Astrocyte (in vitro differentiated cells and primary cell): ENCODE data around the gene GMDS. TPM values are rescaled to one million over a fixed set of nuclear protein-coding genes. Genes with fewer than 3 reads are reported as not detected.

ENCODE experiments used
- DNase-seq: peaks from one replicate; pipeline ENCODE4 v3.0.0-alpha.2; 2010; ENCODE audit warnings: low read depth
- FAIRE-seq: peaks from 2 replicates; lab custom pipeline; 2011; peaks lifted over from hg19 to GRCh38; lab: Jason Lieb, UNC
- H2AFZ ChIP-seq: 2 replicates; pipeline ENCODE4 v1.6.0; 2012; ENCODE audit warnings: low read depth, low read length, inconsistent platforms
- H3K27ac ChIP-seq: 2 replicates; pipeline ENCODE4 v1.5.1; 2011; ENCODE audit warnings: low read depth, low read length, inconsistent platforms
- H3K27me3 ChIP-seq: 2 replicates; pipeline ENCODE4 v1.6.0; 2011; ENCODE audit warnings: low read length, inconsistent platforms; ENCODE audit not compliant: insufficient read depth
- H3K36me3 ChIP-seq: 2 replicates; pipeline ENCODE4 v1.5.1; 2011; ENCODE audit warnings: low read length, inconsistent platforms; ENCODE audit not compliant: insufficient read depth
- H3K4me1 ChIP-seq: 2 replicates; pipeline ENCODE4 v1.5.1; 2011; ENCODE audit warnings: low read length, inconsistent platforms; ENCODE audit not compliant: insufficient read depth
- H3K4me2 ChIP-seq: 2 replicates; pipeline ENCODE4 v1.6.0; 2012; ENCODE audit warnings: low read length, inconsistent platforms
- H3K4me3 ChIP-seq: 2 replicates; pipeline ENCODE4 v1.5.1; 2011; ENCODE audit warnings: low read depth, mild to moderate bottlenecking, low read length, inconsistent platforms; ENCODE audit not compliant: insufficient read depth
- H3K79me2 ChIP-seq: 2 replicates; pipeline ENCODE4 v1.6.0; 2012; ENCODE audit warnings: mild to moderate bottlenecking, low read length, inconsistent platforms; ENCODE audit not compliant: insufficient read depth
- H3K9ac ChIP-seq: 2 replicates; pipeline ENCODE4 v1.6.0; 2012; ENCODE audit warnings: mild to moderate bottlenecking, low read length, inconsistent platforms
- H3K9me3 ChIP-seq: 2 replicates; pipeline ENCODE4 v1.5.1; 2012; ENCODE audit warnings: low read depth, mild to moderate bottlenecking, low read length, inconsistent platforms; ENCODE audit not compliant: insufficient read depth
- H4K20me1 ChIP-seq: 2 replicates; pipeline ENCODE4 v1.6.0; 2012; ENCODE audit warnings: low read length, inconsistent platforms; ENCODE audit not compliant: insufficient read depth
- H3K27ac Mint-ChIP-seq: one replicate; pipeline ENCODE4 v1.8.0; 2021; ENCODE audit warnings: mild to moderate bottlenecking, mixed read lengths; ENCODE audit not compliant: unreplicated experiment
- H3K27me3 Mint-ChIP-seq: one replicate; pipeline ENCODE4 v1.8.0; 2021; ENCODE audit warnings: low read depth, mixed read lengths; ENCODE audit not compliant: unreplicated experiment
- H3K36me3 Mint-ChIP-seq: one replicate; pipeline ENCODE4 v1.8.0; 2021; ENCODE audit warnings: low read depth, mixed read lengths; ENCODE audit not compliant: unreplicated experiment
- H3K4me1 Mint-ChIP-seq: one replicate; pipeline ENCODE4 v1.8.0; 2021; ENCODE audit warnings: low read depth, mixed read lengths; ENCODE audit not compliant: unreplicated experiment
- H3K4me3 Mint-ChIP-seq: one replicate; pipeline ENCODE4 v1.8.0; 2021; ENCODE audit warnings: mild to moderate bottlenecking, moderate library complexity, mixed read lengths; ENCODE audit not compliant: unreplicated experiment
- H3K9me3 Mint-ChIP-seq: one replicate; pipeline ENCODE4 v1.8.0; 2021; ENCODE audit warnings: mild to moderate bottlenecking, mixed read lengths; ENCODE audit not compliant: unreplicated experiment
- CTCF ChIP-seq: IDR thresholded peaks from 2 replicates; pipeline ENCODE4 v1.5.1; 2011; ENCODE audit warnings: low read depth, mild to moderate bottlenecking, inconsistent platforms, low read length, moderate library complexity; ENCODE audit not compliant: insufficient read depth
- EZH2 ChIP-seq: IDR thresholded peaks from 2 replicates; pipeline ENCODE4 v1.6.1; 2012; ENCODE audit warnings: mild to moderate bottlenecking, low read length, inconsistent platforms; ENCODE audit not compliant: insufficient read depth
- total RNA-seq: library from RNA; stranded (reverse); gene quantifications from 2 replicates; pipeline ENCODE4 v1.2.1, GENCODE V29; 2021

The GMDS gene
- total RNA-seq, 1 donor from 2014 or later, result 9.4 TPM

DNA sequence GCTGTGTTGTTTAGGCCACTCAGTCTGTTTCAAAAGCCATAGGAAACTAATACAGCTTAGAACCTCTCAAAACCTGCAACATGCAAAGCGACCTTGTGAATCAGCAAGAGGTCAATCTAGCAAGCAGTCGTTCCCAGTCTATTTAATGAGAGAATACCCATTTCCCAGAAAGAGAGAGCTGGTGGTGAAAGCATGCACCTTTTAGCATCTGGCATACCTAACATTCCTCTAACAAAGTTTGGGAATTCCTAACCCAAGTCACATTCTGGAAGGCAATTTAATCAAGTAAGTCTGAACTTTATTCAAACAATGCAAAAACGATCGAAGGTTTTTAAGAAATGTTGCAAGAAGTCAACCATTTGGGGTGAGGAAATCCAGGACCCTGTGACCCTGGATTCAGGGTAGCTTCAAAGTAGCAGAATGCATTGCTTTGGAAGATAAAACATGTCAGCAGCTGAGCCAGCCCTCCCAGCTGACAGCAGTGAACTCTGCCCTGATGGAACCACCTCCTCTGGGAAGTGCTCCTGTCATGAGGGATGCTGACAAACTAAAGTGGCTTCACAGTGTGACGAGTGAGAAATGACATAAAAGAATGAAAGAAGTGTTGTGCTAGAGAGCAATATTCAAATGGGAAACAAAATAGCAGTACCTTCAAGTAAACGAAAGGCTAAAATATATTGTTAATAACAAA lies 104.8 kb downstream of the GMDS start:
- peaks cover 6% of the 10 kb centered on the region for H4K20me1 ChIP-seq
- Mint-ChIP-seq H3K27ac (no peak overlapping the region), H3K27me3 (no peaks in the 10 kb centered on the region), H3K4me3 (no peak overlapping the region), H3K36me3 (no peaks in the 10 kb centered on the region), H3K4me1 (peaks cover 2% of the 10 kb centered on the region), H3K9me3 (no peaks in the 10 kb centered on the region)
- no peak overlapping the region for H3K9ac ChIP-seq
- TF ChIP-seq CTCF (no peak), EZH2 (no peak)
- H3K36me3 ChIP-seq, result no peaks in the 10 kb centered on the region
- H3K9me3 ChIP-seq, result no peaks in the 10 kb centered on the region
- no peak overlapping the region for H3K27ac ChIP-seq
- H3K4me2 ChIP-seq, result no peak overlapping the region
- FAIRE-seq (no peak), DNase-seq (no peak)
- H3K4me1 ChIP-seq, result no peaks in the 10 kb centered on the region
- H3K4me3 ChIP-seq, result no peak overlapping the region
- H3K27me3 ChIP-seq, result no peaks in the 10 kb centered on the region
- H2AFZ ChIP-seq, result no peak overlapping the region
- H3K79me2 ChIP-seq, result no peaks in the 10 kb centered on the region

DNA sequence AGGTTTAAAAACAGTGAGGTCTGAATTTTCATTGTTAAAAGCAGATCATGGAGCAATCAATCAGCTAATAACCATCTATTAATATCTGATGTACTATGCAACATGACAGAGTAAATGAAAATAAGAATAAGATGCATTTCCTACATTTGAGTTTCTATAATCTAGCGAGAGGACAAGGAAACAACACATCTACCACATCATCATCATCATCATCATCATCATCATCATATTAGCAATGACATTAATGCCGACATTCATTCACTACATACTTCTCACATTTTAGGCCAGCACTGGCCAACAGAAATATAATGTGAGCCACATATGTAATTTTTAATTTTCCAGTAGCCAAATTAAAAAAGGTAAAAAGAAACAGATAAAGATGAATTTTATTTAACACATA lies 110.0 kb downstream of the GMDS start:
- no peak overlapping the region for H2AFZ ChIP-seq
- Mint-ChIP-seq H3K36me3 (no peaks in the 10 kb centered on the region), H3K4me3 (no peak overlapping the region), H3K4me1 (no peaks in the 10 kb centered on the region), H3K27ac (no peak overlapping the region), H3K9me3 (no peaks in the 10 kb centered on the region), H3K27me3 (no peaks in the 10 kb centered on the region)
- no peaks in the 10 kb centered on the region for H3K4me1 ChIP-seq
- no peak overlapping the region for H3K9ac ChIP-seq
- H4K20me1 ChIP-seq, result peaks cover 3% of the 10 kb centered on the region
- TF ChIP-seq EZH2 (no peak), CTCF (no peak)
- H3K27me3 ChIP-seq, result no peaks in the 10 kb centered on the region
- H3K9me3 ChIP-seq, result no peaks in the 10 kb centered on the region
- FAIRE-seq (no peak), DNase-seq (no peak)
- H3K27ac ChIP-seq, result no peak overlapping the region
- H3K36me3 ChIP-seq, result no peaks in the 10 kb centered on the region
- no peak overlapping the region for H3K4me3 ChIP-seq
- no peak overlapping the region for H3K4me2 ChIP-seq
- H3K79me2 ChIP-seq, result no peaks in the 10 kb centered on the region

DNA sequence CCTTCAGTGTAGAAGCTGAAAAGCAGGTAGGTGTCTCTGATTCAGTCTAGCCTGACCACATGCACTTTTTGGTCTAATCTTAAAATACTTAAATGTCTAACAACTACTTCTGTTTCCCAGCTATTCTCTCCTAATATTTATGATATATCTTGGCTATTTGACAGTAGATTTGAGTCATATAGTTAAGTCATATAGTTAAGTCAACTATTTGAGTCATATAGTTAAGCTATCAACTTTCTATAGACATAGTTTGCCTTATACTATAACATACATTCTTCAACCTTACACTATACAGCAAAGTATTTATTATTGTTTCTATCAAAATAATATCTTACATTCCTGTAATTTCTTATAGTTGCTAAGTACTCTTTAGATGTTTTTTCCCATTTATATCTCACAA lies 110.9 kb downstream of the GMDS start:
- Histone ChIP-seq H3K4me3 (no peak overlapping the region), H3K79me2 (no peaks in the 10 kb centered on the region), H3K27me3 (no peaks in the 10 kb centered on the region), H3K27ac (no peak overlapping the region), H2AFZ (no peak overlapping the region), H3K4me2 (no peak overlapping the region), H3K36me3 (no peaks in the 10 kb centered on the region), H3K9me3 (no peaks in the 10 kb centered on the region), H3K4me1 (no peaks in the 10 kb centered on the region), H3K9ac (no peak overlapping the region), H4K20me1 (no peaks in the 10 kb centered on the region)
- H3K4me1 Mint-ChIP-seq, result no peaks in the 10 kb centered on the region
- no peak overlapping the region for H3K4me3 Mint-ChIP-seq
- FAIRE-seq (no peak), DNase-seq (no peak)
- H3K9me3 Mint-ChIP-seq, result no peaks in the 10 kb centered on the region
- TF ChIP-seq EZH2 (no peak), CTCF (no peak)
- no peaks in the 10 kb centered on the region for H3K36me3 Mint-ChIP-seq
- no peaks in the 10 kb centered on the region for H3K27me3 Mint-ChIP-seq
- no peak overlapping the region for H3K27ac Mint-ChIP-seq
